Ishikawa (cell line): Measurements from ENCODE around the gene LENEP.

Experiments
- CEBPB ChIP-seq: IDR thresholded peaks from 2 replicates; pipeline ENCODE4 v1.6.1; 2012
- CREB1 ChIP-seq: IDR thresholded peaks from 2 replicates; pipeline ENCODE4 v1.6.1; 2012; ENCODE audit warnings: low read depth
- EP300 ChIP-seq: IDR thresholded peaks from 2 replicates; pipeline ENCODE4 v1.6.1; 2012; ENCODE audit warnings: borderline replicate concordance
- FOXM1 ChIP-seq: IDR thresholded peaks from 2 replicates; pipeline ENCODE4 v1.6.1; 2012; ENCODE audit warnings: low read depth, borderline replicate concordance
- NFIC ChIP-seq: IDR thresholded peaks from 2 replicates; pipeline ENCODE4 v1.6.1; 2012
- RAD21 ChIP-seq: IDR thresholded peaks from 2 replicates; pipeline ENCODE4 v1.6.1; 2012; ENCODE audit warnings: low read depth
- REST ChIP-seq: IDR thresholded peaks from 2 replicates; pipeline ENCODE4 v1.6.1; 2012; ENCODE audit warnings: low read depth, mild to moderate bottlenecking
- TAF1 ChIP-seq: IDR thresholded peaks from 2 replicates; pipeline ENCODE4 v1.6.1; 2012; ENCODE audit warnings: low read depth, mild to moderate bottlenecking
- TCF12 ChIP-seq: IDR thresholded peaks from 2 replicates; pipeline ENCODE4 v1.6.1; 2012; ENCODE audit warnings: low read depth
- TEAD4 ChIP-seq: IDR thresholded peaks from 2 replicates; pipeline ENCODE4 v1.6.1; 2012
- YY1 ChIP-seq: IDR thresholded peaks from 2 replicates; pipeline ENCODE4 v1.6.1; 2012; ENCODE audit warnings: low read depth
- ZBTB7A ChIP-seq: IDR thresholded peaks from 2 replicates; pipeline ENCODE4 v1.6.1; 2012; ENCODE audit warnings: low read depth
- TF ChIP-seq, protein P1 (sequence below): IDR thresholded peaks from 2 replicates; pipeline ENCODE4 v1.6.1; 2012
- TF ChIP-seq, protein P2 (sequence below): IDR thresholded peaks from 2 replicates; pipeline ENCODE4 v1.6.1; 2012

LENEP gene

GRCh38 chr1:154961207-154962155 is 31.9 kb upstream of the LENEP start, which contains the start of gene PYGO2:
PYGO2 (minus strand) TSS chr1:154961782; CDS start chr1:154961576, 206 bp downstream.
- TF ChIP-seq CREB1 (0 out of 2 replicates have a peak, but pooled peaks have one; percentile 27), TEAD4 (no peak), FOXM1 (no peak), TAF1 (peak; percentile 76), ZBTB7A (peak; percentile 77; the same call in 1 of the 2 replicates), CEBPB (no peak; the same call in 1 of the 2 replicates), EP300 (peak; percentile 42; the same call in 1 of the 2 replicates), REST (peak; percentile 6; the same call in 1 of the 2 replicates), RAD21 (peak; percentile 30; the same call in 1 of the 2 replicates), TCF12 (peak; percentile 0; the same call in 1 of the 2 replicates), YY1 (peak; percentile 62)
- TF ChIP-seq, protein P1, sequence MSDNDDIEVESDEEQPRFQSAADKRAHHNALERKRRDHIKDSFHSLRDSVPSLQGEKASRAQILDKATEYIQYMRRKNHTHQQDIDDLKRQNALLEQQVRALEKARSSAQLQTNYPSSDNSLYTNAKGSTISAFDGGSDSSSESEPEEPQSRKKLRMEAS: peak; percentile 16; the same call in 1 of the 2 replicates
- TF ChIP-seq, protein P2, sequence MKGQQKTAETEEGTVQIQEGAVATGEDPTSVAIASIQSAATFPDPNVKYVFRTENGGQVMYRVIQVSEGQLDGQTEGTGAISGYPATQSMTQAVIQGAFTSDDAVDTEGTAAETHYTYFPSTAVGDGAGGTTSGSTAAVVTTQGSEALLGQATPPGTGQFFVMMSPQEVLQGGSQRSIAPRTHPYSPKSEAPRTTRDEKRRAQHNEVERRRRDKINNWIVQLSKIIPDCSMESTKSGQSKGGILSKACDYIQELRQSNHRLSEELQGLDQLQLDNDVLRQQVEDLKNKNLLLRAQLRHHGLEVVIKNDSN: no peak

GRCh38 chr1:154962156-154962749 is 31.1 kb upstream of the LENEP start:
- TF ChIP-seq REST (no peak), TEAD4 (no peak), CREB1 (no peak), CEBPB (no peak), NFIC (no peak)
- TF ChIP-seq, protein P1: no peak; the same call in 1 of the 2 replicates

GRCh38 chr1:154962795-154963330 is 30.5 kb upstream of the LENEP start:
- TF ChIP-seq, protein P2: no peak
- TF ChIP-seq FOXM1 (no peak), NFIC (no peak), YY1 (no peak), TAF1 (no peak), EP300 (no peak), RAD21 (no peak), REST (no peak), TEAD4 (no peak)

GRCh38 chr1:154963643-154964042 is 29.7 kb upstream of the LENEP start:
- TF ChIP-seq, protein P1: no peak
- TF ChIP-seq RAD21 (no peak), CREB1 (no peak)
- TF ChIP-seq, protein P2: no peak
